Kidney epithelial cell (primary cell): ENCODE results near the gene PDZRN4. TPM values are rescaled to one million over a fixed set of nuclear protein-coding genes. Genes with fewer than 3 reads are reported as not detected.
"Not testable (repeated sequence)": the region's sequence is repeated elsewhere in the genome, so short reads cannot be mapped to it uniquely, and the experiment has no call there.

Source experiments
- DNase-seq: peaks from one replicate; pipeline ENCODE4 v3.0.0-alpha.2; 2010; ENCODE audit warnings: low read depth
- H3K27me3 ChIP-seq: 2 replicates; pipeline ENCODE4 v1.6.0; 2011; ENCODE audit warnings: low read length; ENCODE audit not compliant: control insufficient read depth, insufficient read depth
- H3K36me3 ChIP-seq: 2 replicates; pipeline ENCODE4 v1.5.1; 2011; ENCODE audit warnings: low read length; ENCODE audit not compliant: control insufficient read depth, insufficient read depth
- H3K4me3 ChIP-seq: 2 replicates; pipeline ENCODE4 v1.5.1; 2011; ENCODE audit warnings: low read depth, mild to moderate bottlenecking, control low read depth, low read length
- total RNA-seq: library from RNA; depleted of rRNA; stranded (reverse); fragments of >200 nt; gene quantifications from 2 replicates; pipeline ENCODE4 v1.2.3, GENCODE V29; 2015
- TF ChIP-seq, protein P1 (sequence below): IDR thresholded peaks from 2 replicates; pipeline ENCODE4 v1.5.1; 2011; ENCODE audit warnings: mild to moderate bottlenecking, moderate library complexity, low read length, control low read depth, inconsistent platforms; ENCODE audit not compliant: insufficient read depth, poor library complexity, severe bottlenecking

Gene PDZRN4
- total RNA-seq, 1 donor from 2014 or later: not detected

DNA sequence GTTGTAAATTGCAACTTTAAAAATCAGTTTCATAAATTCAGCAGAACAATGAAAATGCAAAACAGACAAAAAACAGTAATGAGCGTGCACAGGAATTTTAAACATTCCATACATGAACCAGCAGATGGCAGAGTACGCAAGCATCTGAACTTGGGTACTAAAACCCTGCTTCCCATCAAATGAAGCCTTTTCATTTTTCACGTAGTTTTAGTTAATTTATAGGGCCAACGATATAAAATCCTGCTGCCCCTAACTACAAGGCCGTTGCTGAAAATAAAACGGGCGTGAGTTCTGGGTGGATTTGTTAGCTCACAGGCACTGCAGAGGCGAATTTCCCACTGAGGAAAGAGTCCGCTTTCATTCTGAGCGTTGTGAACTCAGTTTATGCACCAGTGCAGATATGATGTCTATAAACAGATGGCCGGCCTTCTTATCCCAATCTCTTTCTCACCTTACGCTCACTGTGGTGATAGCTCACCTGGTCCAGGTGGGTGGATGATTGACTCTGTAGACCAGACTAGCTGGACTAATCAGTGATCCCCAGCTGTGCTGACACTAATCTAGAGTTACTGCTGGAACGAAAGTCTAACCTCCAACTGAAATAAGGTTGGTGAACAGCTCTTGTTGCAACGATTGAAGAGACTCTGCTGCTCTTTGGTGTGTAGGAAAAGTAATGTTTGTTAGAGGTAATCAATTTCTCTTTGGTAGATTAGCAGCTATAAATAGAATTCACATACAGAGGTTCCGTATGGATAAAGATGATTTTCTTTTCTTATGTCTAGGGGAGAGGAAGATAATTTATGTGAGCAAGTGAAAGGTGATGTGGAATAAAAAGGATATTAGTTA is 89.2 kb downstream of the PDZRN4 start:
- H3K4me3 ChIP-seq: no peak overlapping the region
- H3K27me3 ChIP-seq: no peaks in the 10 kb centered on the region
- peak; percentile 10 for DNase-seq
- H3K36me3 ChIP-seq: no peaks in the 10 kb centered on the region
- TF ChIP-seq, protein P1, sequence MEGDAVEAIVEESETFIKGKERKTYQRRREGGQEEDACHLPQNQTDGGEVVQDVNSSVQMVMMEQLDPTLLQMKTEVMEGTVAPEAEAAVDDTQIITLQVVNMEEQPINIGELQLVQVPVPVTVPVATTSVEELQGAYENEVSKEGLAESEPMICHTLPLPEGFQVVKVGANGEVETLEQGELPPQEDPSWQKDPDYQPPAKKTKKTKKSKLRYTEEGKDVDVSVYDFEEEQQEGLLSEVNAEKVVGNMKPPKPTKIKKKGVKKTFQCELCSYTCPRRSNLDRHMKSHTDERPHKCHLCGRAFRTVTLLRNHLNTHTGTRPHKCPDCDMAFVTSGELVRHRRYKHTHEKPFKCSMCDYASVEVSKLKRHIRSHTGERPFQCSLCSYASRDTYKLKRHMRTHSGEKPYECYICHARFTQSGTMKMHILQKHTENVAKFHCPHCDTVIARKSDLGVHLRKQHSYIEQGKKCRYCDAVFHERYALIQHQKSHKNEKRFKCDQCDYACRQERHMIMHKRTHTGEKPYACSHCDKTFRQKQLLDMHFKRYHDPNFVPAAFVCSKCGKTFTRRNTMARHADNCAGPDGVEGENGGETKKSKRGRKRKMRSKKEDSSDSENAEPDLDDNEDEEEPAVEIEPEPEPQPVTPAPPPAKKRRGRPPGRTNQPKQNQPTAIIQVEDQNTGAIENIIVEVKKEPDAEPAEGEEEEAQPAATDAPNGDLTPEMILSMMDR: peak; percentile 54

DNA sequence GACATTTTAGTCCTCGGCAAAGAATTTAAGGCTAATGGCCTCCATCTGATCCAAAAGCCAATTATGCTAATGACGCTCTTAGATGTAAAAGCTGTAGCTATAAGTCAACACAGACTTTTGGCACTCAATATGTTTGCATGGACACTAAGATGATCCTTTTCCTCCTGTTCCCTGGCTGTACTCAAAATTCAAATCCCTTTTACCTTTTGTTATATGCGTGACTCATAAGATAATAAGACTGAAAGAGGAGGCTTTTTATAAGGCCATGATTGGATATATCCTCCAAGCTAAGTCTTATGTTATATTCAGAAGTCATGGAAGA is 89.8 kb downstream of the PDZRN4 start:
- DNase-seq: no peak
- H3K27me3 ChIP-seq: no peaks in the 10 kb centered on the region
- no peak overlapping the region for H3K4me3 ChIP-seq
- TF ChIP-seq, protein P1: no peak
- H3K36me3 ChIP-seq: no peaks in the 10 kb centered on the region

DNA sequence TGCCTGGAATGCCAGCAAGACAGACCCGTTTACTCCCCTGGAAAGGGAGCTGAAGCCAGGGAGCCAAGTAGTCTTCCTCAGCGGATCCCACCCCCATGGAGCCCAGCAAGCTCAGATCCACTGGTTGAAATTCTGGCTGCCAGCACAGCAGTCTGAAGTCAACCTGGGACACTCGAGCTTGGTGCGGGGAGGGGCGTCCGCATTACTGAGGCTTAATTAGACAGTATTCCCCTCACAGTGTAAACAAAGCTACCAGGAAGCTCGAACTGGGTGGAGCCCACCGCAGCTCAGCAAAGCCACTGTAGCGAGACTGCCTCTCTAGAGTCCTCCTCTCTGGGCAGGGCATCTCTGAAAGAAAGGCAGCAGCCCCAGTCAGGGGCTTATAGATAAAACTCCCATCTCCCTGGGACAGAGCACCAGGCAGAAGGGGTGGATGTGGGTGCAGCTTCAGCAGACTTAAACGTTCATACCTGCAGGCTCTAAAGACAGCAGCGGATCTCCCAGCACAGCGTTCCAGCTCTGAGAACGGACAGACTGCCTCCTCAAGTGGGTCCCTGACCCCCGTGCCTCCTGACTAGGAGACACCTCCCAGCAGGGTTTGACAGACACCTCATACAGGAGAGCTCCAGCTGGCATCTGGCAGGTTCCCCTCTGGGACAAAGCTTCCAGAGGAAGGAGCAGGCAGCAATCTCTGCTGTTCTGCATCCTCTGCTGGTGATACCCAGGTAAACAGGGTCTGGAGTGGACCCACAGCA is 92.4 kb downstream of the PDZRN4 start:
- not testable (repeated sequence) for DNase-seq, H3K27me3 ChIP-seq, H3K4me3 ChIP-seq, H3K36me3 ChIP-seq

DNA sequence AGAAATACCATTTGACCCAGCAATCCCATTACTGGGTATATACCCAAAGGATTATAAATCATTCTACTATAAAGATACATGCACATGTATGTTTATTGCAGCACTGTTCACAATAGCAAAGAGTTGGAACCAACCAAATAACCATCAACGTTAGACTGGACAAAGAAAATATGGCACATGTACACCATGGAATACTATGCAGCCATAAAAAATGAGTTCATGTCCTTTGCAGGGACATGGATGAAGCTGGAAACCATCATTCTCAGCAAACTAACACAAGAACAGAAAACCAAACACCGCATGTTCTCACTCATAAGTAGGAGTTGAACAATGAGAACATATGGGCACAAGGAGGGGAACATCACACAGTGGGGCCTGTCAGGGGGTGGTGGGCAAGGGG is 97.3 kb downstream of the PDZRN4 start:
- H3K27me3 ChIP-seq, H3K4me3 ChIP-seq, H3K36me3 ChIP-seq, DNase-seq: not testable (repeated sequence)

DNA sequence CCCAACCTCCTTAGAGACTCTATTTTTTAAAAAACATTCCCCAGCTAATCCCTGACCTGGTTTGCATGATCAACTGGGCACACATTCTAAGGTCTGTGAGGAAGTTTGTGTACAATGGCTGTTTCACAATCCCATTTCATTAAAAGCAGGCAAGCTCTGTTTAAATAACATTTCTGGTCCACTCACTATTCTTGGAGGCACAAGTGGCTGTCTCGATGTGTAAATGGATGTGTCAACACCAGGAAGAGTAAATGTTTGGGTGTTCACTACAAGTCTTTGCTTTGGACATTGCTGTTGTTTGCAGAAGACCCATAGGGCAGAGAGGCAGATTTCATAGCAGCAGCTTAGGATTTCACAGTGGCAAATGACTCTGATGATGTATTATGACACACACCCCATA is 98.3 kb downstream of the PDZRN4 start:
- DNase-seq: no peak
- Histone ChIP-seq H3K4me3 (no peak overlapping the region), H3K27me3 (no peaks in the 10 kb centered on the region), H3K36me3 (no peaks in the 10 kb centered on the region)
- TF ChIP-seq, protein P1: no peak

DNA sequence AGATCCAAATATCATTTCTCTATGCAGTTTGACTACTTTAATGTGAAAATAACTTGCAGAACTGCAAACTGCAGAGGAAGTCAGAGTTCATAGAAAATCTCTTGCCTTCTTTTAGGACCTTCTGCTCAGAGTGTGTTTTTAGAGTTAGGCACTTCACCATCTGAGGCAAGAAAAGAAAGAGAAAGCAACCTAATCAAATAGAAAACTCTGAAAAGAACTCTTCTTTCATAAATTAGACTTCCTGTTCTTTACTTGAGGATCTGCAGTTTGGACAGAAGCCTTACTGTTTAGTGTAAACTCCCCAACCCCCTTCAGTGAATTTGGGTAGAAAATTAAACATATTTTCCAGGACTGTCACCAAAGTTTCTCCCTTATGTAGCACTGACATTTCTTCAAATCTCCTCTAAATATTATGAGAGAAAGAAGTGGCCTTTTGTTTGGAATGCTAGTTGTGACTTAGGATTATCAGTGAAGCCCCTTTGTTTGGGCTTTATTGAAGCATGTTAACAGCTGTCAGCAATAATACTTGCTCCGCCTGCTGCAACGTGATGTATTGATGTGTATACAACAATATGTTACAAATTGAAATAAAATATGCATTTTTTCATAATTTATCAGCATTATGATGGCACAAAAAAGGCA is 99.5 kb downstream of the PDZRN4 start:
- TF ChIP-seq, protein P1: no peak
- DNase-seq: no peak
- Histone ChIP-seq H3K36me3 (no peaks in the 10 kb centered on the region), H3K27me3 (no peaks in the 10 kb centered on the region), H3K4me3 (no peak overlapping the region)
